Uterus (tissue), 2 donors: ENCODE measurements around the gene SH2D4B.

ENCODE experiments used
- POLR2A ChIP-seq, 2 donors: fragments of 450-650 bp; IDR thresholded peaks; one replicate each; pipeline ENCODE4 v1.6.1; 2016; ENCODE audit warnings: antibody characterized with exemption in 2 of 2, mild to moderate bottlenecking in 1 of 2, moderate library complexity in 1 of 2
- TF ChIP-seq, protein P1 (sequence below), 4 experiments: fragments of 200-600 bp in 2 of 4; fragments of 450-650 bp in 2 of 4; sonication (generic) in 2 of 4; IDR thresholded peaks; one replicate each; pipeline ENCODE4 v1.5.1; 2016 to 2019; ENCODE audit warnings: antibody characterized with exemption in 4 of 4, mild to moderate bottlenecking in 2 of 4, moderate library complexity in 1 of 4

DNA sequence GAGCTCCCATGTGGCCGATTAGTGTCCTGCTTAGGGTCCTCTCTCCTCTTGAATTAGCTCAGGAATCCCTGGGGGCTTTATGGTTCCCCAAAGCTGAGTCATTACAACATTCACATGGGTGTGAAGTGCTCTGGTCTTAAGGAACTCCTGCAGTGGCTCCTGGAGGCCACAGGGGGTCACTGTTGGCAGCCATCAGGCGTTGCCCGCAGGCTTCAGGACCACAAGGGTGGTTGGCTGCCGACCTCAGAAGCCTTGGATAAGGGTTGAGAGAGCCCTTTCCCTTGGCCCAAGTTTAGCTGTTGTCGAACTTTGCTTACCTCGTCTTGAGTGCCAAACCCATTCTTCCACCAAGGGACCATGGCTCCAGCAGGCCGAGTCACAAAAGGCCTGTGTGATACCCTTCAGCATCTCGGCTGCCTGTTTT lies 61.7 kb downstream of the SH2D4B start:
- TF ChIP-seq, protein P1, sequence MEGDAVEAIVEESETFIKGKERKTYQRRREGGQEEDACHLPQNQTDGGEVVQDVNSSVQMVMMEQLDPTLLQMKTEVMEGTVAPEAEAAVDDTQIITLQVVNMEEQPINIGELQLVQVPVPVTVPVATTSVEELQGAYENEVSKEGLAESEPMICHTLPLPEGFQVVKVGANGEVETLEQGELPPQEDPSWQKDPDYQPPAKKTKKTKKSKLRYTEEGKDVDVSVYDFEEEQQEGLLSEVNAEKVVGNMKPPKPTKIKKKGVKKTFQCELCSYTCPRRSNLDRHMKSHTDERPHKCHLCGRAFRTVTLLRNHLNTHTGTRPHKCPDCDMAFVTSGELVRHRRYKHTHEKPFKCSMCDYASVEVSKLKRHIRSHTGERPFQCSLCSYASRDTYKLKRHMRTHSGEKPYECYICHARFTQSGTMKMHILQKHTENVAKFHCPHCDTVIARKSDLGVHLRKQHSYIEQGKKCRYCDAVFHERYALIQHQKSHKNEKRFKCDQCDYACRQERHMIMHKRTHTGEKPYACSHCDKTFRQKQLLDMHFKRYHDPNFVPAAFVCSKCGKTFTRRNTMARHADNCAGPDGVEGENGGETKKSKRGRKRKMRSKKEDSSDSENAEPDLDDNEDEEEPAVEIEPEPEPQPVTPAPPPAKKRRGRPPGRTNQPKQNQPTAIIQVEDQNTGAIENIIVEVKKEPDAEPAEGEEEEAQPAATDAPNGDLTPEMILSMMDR (IDR thresholded peaks at IDR 0.05) = peak; percentile 11 to 47 (median 31)
- TF ChIP-seq POLR2A (IDR thresholded peaks at IDR 0.05) = no peak
